ENCODE measurements around the gene CLDN19.

Gene CLDN19

DNA sequence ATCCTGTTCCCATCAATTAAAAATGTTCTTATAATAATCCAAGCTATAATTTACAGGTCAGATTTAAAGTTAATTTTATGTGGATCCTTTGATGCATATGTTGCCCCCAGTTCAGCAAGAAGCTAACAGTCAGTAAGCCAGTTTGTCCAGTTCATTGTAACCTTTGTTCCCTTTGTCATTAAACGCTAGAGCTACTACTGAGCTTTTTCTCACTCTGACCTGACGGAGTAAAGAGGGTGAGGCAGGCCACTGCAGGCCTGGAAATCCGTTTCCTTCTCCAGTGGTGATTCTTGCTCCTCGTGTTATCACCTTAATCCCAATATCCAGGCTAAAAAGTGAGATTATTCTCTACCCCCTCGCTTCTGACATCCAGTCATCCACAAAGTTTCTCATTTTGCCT, 47.6 kb downstream of the CLDN19 start:
- Histone ChIP-seq H3K27me3 (ENCODE audit: low read depth, low read length) (no peaks in the 10 kb centered on the region), H3K4me1 (ENCODE audit: control insufficient read depth in 1 of 2, insufficient read depth in 2 of 2, low read length in 2 of 2) (peaks cover 0 to 41% of the 10 kb centered on the region in 2 donors), H3K27ac (ENCODE audit: low read length) (peak overlapping the region; percentile 64), H3K36me3 (ENCODE audit: control insufficient read depth in 1 of 2, insufficient read depth in 2 of 2, low read length in 2 of 2) (peaks cover 19 to 21% of the 10 kb centered on the region in 2 donors), H3K4me3 (ENCODE audit: low read depth in 1 of 2, low read length in 2 of 2) (no peak overlapping the region), H3K9me3 (ENCODE audit: control insufficient read depth in 1 of 2, low read length in 2 of 2) (no peaks in the 10 kb centered on the region)

- no peaks in the 10 kb centered on the region for H3K27me3 ChIP-seq (ENCODE audit: low read depth, low read length)
- no peak overlapping the region for H3K27ac ChIP-seq (ENCODE audit: low read length)
- H3K4me3 ChIP-seq (ENCODE audit: low read depth in 1 of 2, low read length in 2 of 2): no peak overlapping the region
- peaks cover 5 to 12% of the 10 kb centered on the region in 2 donors for H3K36me3 ChIP-seq (ENCODE audit: control insufficient read depth in 1 of 2, insufficient read depth in 2 of 2, low read length in 2 of 2)
- H3K4me1 ChIP-seq (ENCODE audit: control insufficient read depth in 1 of 2, insufficient read depth in 2 of 2, low read length in 2 of 2): peaks cover 6 to 51% of the 10 kb centered on the region in 2 donors
- no peaks in the 10 kb centered on the region for H3K9me3 ChIP-seq (ENCODE audit: control insufficient read depth in 1 of 2, low read length in 2 of 2)
Measured at GRCh38 chr1:42691157-42691498, 48.9 kb downstream of the CLDN19 start.

- Histone ChIP-seq H3K4me1 (ENCODE audit: control insufficient read depth in 1 of 2, insufficient read depth in 2 of 2, low read length in 2 of 2) (peaks cover 6 to 56% of the 10 kb centered on the region in 2 donors), H3K27ac (ENCODE audit: low read length) (no peak overlapping the region), H3K36me3 (ENCODE audit: control insufficient read depth in 1 of 2, insufficient read depth in 2 of 2, low read length in 2 of 2) (peaks cover 5 to 7% of the 10 kb centered on the region in 2 donors)
Measured at GRCh38 chr1:42690477-42691156, 49.4 kb downstream of the CLDN19 start.

DNA sequence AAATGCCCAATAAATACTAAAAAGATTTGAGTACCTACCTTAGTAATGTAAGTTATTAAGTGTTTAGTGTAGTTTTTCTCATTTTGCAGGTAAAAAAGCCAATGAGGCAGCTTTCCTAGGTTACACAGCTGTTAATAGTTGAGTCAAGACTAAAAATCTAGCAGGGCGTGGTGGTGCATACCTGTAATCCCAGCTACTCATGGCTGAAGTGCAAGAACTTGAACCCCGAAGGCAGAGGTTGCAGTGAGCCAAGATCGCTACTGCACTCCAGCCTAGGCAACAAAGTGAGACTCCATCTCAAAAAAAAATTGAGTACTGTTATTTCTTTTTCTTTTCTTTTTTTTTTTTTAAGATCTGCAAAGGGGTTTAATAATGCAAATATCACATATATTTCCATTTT, 50.1 kb downstream of the CLDN19 start:
- Histone ChIP-seq H3K9me3 (ENCODE audit: control insufficient read depth in 1 of 2, low read length in 2 of 2) (no peaks in the 10 kb centered on the region), H3K36me3 (ENCODE audit: control insufficient read depth in 1 of 2, insufficient read depth in 2 of 2, low read length in 2 of 2) (peaks cover 0 to 5% of the 10 kb centered on the region in 2 donors), H3K4me1 (ENCODE audit: control insufficient read depth in 1 of 2, insufficient read depth in 2 of 2, low read length in 2 of 2) (peaks cover 7 to 63% of the 10 kb centered on the region in 2 donors), H3K4me3 (ENCODE audit: low read depth in 1 of 2, low read length in 2 of 2) (no peak overlapping the region), H3K27me3 (ENCODE audit: low read depth, low read length) (no peaks in the 10 kb centered on the region), H3K27ac (ENCODE audit: low read length) (no peak overlapping the region)

More at GRCh38 chr1:42690477-42691156, 49.4 kb downstream of the CLDN19 start:
- Histone ChIP-seq H3K4me3 (ENCODE audit: low read depth in 1 of 2, low read length in 2 of 2) (no peak overlapping the region), H3K27me3 (ENCODE audit: low read depth, low read length) (no peaks in the 10 kb centered on the region), H3K9me3 (ENCODE audit: control insufficient read depth in 1 of 2, low read length in 2 of 2) (no peaks in the 10 kb centered on the region)

DNA sequence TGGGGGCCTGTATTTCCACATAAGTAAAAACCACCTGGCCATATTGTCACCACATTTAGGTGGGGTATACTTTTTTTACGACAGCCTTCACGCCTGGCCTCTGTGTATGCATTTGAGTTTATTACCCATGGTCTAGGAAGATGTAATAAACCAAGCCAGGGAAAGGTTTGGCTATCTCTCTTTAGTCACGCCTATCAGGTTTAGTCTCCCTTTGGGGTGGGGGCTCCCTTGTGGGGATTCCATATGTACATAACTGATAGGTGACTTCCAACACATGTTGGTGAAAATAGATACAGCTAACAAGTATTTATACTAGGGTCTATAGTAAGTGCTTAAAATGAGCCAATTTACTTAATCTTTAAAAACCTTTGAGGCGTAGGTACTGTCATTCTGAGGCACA, 53.6 kb downstream of the CLDN19 start:
- Histone ChIP-seq H3K4me1 (ENCODE audit: control insufficient read depth in 1 of 2, insufficient read depth in 2 of 2, low read length in 2 of 2) (peaks cover 21 to 72% of the 10 kb centered on the region in 2 donors), H3K27ac (ENCODE audit: low read length) (no peak overlapping the region), H3K27me3 (ENCODE audit: low read depth, low read length) (no peaks in the 10 kb centered on the region), H3K36me3 (ENCODE audit: control insufficient read depth in 1 of 2, insufficient read depth in 2 of 2, low read length in 2 of 2) (peaks cover 0 to 9% of the 10 kb centered on the region in 2 donors), H3K9me3 (ENCODE audit: control insufficient read depth in 1 of 2, low read length in 2 of 2) (no peaks in the 10 kb centered on the region), H3K4me3 (ENCODE audit: low read depth in 1 of 2, low read length in 2 of 2) (no peak overlapping the region)

GRCh38 chr1:42684139-42684538, 55.9 kb downstream of the CLDN19 start:
- peaks cover 21 to 67% of the 10 kb centered on the region in 2 donors for H3K4me1 ChIP-seq (ENCODE audit: control insufficient read depth in 1 of 2, insufficient read depth in 2 of 2, low read length in 2 of 2)
- H3K27ac ChIP-seq (ENCODE audit: low read length): no peak overlapping the region
- peak overlapping the region; percentile 87 to 88 for H3K4me3 ChIP-seq (ENCODE audit: low read depth in 1 of 2, low read length in 2 of 2)
- H3K9me3 ChIP-seq (ENCODE audit: control insufficient read depth in 1 of 2, low read length in 2 of 2): no peaks in the 10 kb centered on the region
- no peaks in the 10 kb centered on the region for H3K27me3 ChIP-seq (ENCODE audit: low read depth, low read length)
- peaks cover 0 to 9% of the 10 kb centered on the region in 2 donors for H3K36me3 ChIP-seq (ENCODE audit: control insufficient read depth in 1 of 2, insufficient read depth in 2 of 2, low read length in 2 of 2)
